Mesothelial cell of epicardium (in vitro differentiated cells): ENCODE data around the gene STAT3. TPM values are rescaled to one million over a fixed set of nuclear protein-coding genes. Genes with fewer than 3 reads are reported as not detected.
"Not testable (repeated sequence)": the region's sequence is repeated elsewhere in the genome, so short reads cannot be mapped to it uniquely, and the experiment has no call there.

Experiments used
- DNase-seq, 2 experiments: peaks; one replicate each; pipeline ENCODE4 v3.0.0; 2021; ENCODE audit warnings: low spot score in 2 of 2; ENCODE audit not compliant: unreplicated experiment in 2 of 2
- H3K27ac Mint-ChIP-seq: 2 replicates; pipeline ENCODE4 v1.8.0; 2021; ENCODE audit warnings: mixed read lengths
- H3K27me3 Mint-ChIP-seq: 2 replicates; pipeline ENCODE4 v1.8.0; 2021; ENCODE audit warnings: low read depth, mixed read lengths
- H3K36me3 Mint-ChIP-seq: 2 replicates; pipeline ENCODE4 v1.8.0; 2021; ENCODE audit warnings: mixed read lengths
- H3K4me1 Mint-ChIP-seq: 2 replicates; pipeline ENCODE4 v1.8.0; 2021; ENCODE audit warnings: mixed read lengths
- H3K4me3 Mint-ChIP-seq: 2 replicates; pipeline ENCODE4 v1.8.0; 2021; ENCODE audit warnings: mild to moderate bottlenecking, moderate library complexity, mixed read lengths
- H3K9me3 Mint-ChIP-seq: 2 replicates; pipeline ENCODE4 v1.8.0; 2021; ENCODE audit warnings: mixed read lengths
- CTCF ChIP-seq: fragments of 200-600 bp; sonication (generic); IDR thresholded peaks from one replicate; pipeline ENCODE4 v1.5.0; 2021; ENCODE audit warnings: antibody characterized with exemption; ENCODE audit not compliant: unreplicated experiment
- total RNA-seq: library from RNA; stranded (reverse); gene quantifications from 3 replicates; pipeline ENCODE4 v1.2.1, GENCODE V29; 2021

Gene STAT3
- total RNA-seq, 1 donor from 2014 or later = 118 TPM

GRCh38 chr17:42304187-42305030 lies 83.8 kb downstream of the STAT3 start:
- no peaks in the 10 kb centered on the region for H3K27me3 Mint-ChIP-seq
- no peak overlapping the region for H3K27ac Mint-ChIP-seq
- H3K36me3 Mint-ChIP-seq = no peaks in the 10 kb centered on the region
- no peak for TF ChIP-seq CTCF
- peaks cover 3% of the 10 kb centered on the region for H3K4me1 Mint-ChIP-seq
- no peak overlapping the region for H3K4me3 Mint-ChIP-seq
- DNase-seq = no peak
- H3K9me3 Mint-ChIP-seq = no peaks in the 10 kb centered on the region

GRCh38 chr17:42303694-42304093 lies 84.5 kb downstream of the STAT3 start:
- Mint-ChIP-seq H3K9me3 (no peaks in the 10 kb centered on the region), H3K27me3 (no peaks in the 10 kb centered on the region), H3K36me3 (no peaks in the 10 kb centered on the region), H3K4me1 (peaks cover 3% of the 10 kb centered on the region), H3K4me3 (no peak overlapping the region), H3K27ac (no peak overlapping the region)
- no peak for TF ChIP-seq CTCF
- no peak for DNase-seq

GRCh38 chr17:42301022-42301421 lies 87.2 kb downstream of the STAT3 start:
- H3K36me3 Mint-ChIP-seq = no peaks in the 10 kb centered on the region
- peaks cover 3% of the 10 kb centered on the region for H3K4me1 Mint-ChIP-seq
- no peak for DNase-seq
- H3K4me3 Mint-ChIP-seq = no peak overlapping the region
- no peaks in the 10 kb centered on the region for H3K27me3 Mint-ChIP-seq
- no peaks in the 10 kb centered on the region for H3K9me3 Mint-ChIP-seq
- TF ChIP-seq CTCF = no peak
- no peak overlapping the region for H3K27ac Mint-ChIP-seq

GRCh38 chr17:42299913-42300312 lies 88.3 kb downstream of the STAT3 start:
- H3K4me1 Mint-ChIP-seq, H3K27ac Mint-ChIP-seq, H3K36me3 Mint-ChIP-seq, H3K4me3 Mint-ChIP-seq, H3K27me3 Mint-ChIP-seq, H3K9me3 Mint-ChIP-seq, DNase-seq: not testable (repeated sequence)

- not testable (repeated sequence) for H3K4me1 Mint-ChIP-seq, DNase-seq, H3K27ac Mint-ChIP-seq, H3K36me3 Mint-ChIP-seq, H3K27me3 Mint-ChIP-seq, H3K4me3 Mint-ChIP-seq, H3K9me3 Mint-ChIP-seq
These were observed 88.9 kb downstream of the STAT3 start for GRCh38 chr17:42299361-42299760.

- not testable (repeated sequence) for H3K36me3 Mint-ChIP-seq, H3K4me1 Mint-ChIP-seq, H3K4me3 Mint-ChIP-seq, H3K27ac Mint-ChIP-seq, DNase-seq, H3K9me3 Mint-ChIP-seq, H3K27me3 Mint-ChIP-seq
These were observed 90.5 kb downstream of the STAT3 start for GRCh38 chr17:42297775-42298174.

GRCh38 chr17:42296012-42296411 lies 92.2 kb downstream of the STAT3 start:
- Mint-ChIP-seq H3K27ac (no peak overlapping the region), H3K4me3 (no peak overlapping the region), H3K4me1 (no peaks in the 10 kb centered on the region), H3K9me3 (no peaks in the 10 kb centered on the region), H3K36me3 (no peaks in the 10 kb centered on the region), H3K27me3 (no peaks in the 10 kb centered on the region)
- TF ChIP-seq CTCF = no peak
- DNase-seq = no peak
